Endothelial cell of umbilical vein (primary cell): Measurements from ENCODE around the gene CHMP1A. TPM values are rescaled to one million over a fixed set of nuclear protein-coding genes. Genes with fewer than 3 reads are reported as not detected.

Source experiments
- BruUV-seq: library from RNA; stranded (reverse); fragments of 400-500 nt; replicated peaks from 2 replicates; lab custom pipeline; 2021; lab: Mats Ljungman, UMichigan
- CTCF ChIA-PET: fragments of 300-600, 350-600 bp; sonication (Branson Sonifier 250); formaldehyde crosslinking; loops from one replicate; lab custom pipeline; 2021; ENCODE audit warnings: antibody characterized with exemption, inconsistent platforms; lab: Charles Lee
- POLR2A ChIA-PET: fragments of 300-600, 350-600 bp; sonication (Branson Sonifier 250); formaldehyde crosslinking; loops from one replicate; lab custom pipeline; 2021; ENCODE audit warnings: antibody characterized with exemption, inconsistent platforms; lab: Charles Lee
- DNase-seq: peaks from one replicate; pipeline ENCODE4 v3.0.0-alpha.2; 2011; ENCODE audit warnings: low read depth, low spot score
- FAIRE-seq: peaks from 2 replicates; lab custom pipeline; 2011; peaks lifted over from hg19 to GRCh38; lab: Jason Lieb, UNC
- H2AFZ ChIP-seq: 2 replicates; pipeline ENCODE4 v1.6.0; 2012; ENCODE audit warnings: low read depth, low read length, control low read depth, inconsistent platforms
- H3K27ac ChIP-seq: 2 replicates; pipeline ENCODE4 v1.5.1; 2011; ENCODE audit warnings: low read depth, mild to moderate bottlenecking, control low read depth, low read length, moderate library complexity; ENCODE audit not compliant: insufficient read depth
- H3K27me3 ChIP-seq, 2 experiments: 2 replicates each; pipeline versions ENCODE4 v1.6.0 to v1.6.1; 2011; ENCODE audit warnings: low read length in 2 of 2, mixed read lengths in 1 of 2; ENCODE audit not compliant: control insufficient read depth in 2 of 2, insufficient read depth in 2 of 2
- H3K36me3 ChIP-seq, 2 experiments: 2 replicates in 1 of 2; 3 replicates in 1 of 2; pipeline ENCODE4 v1.5.1; 2011; ENCODE audit warnings: low read length in 2 of 2, mild to moderate bottlenecking in 1 of 2, moderate library complexity in 1 of 2; ENCODE audit not compliant: control insufficient read depth in 2 of 2, insufficient read depth in 2 of 2; ENCODE audit errors: extremely low read depth in 1 of 2
- H3K4me1 ChIP-seq: 3 replicates; pipeline ENCODE4 v1.5.1; 2011; ENCODE audit warnings: mild to moderate bottlenecking, low read length; ENCODE audit not compliant: control insufficient read depth, insufficient read depth; ENCODE audit errors: extremely low read depth
- H3K4me2 ChIP-seq: 2 replicates; pipeline ENCODE4 v1.6.1; 2011; ENCODE audit warnings: low read length, control low read depth, mixed read lengths; ENCODE audit not compliant: insufficient read depth
- H3K4me3 ChIP-seq, 3 experiments: fragments of 200-600 bp in 1 of 3; sonication (generic), shearing (Covaris generic) in 1 of 3; replicated peaks in 1 of 3; 2 replicates each; pipeline ENCODE4 v1.5.1; 2011 to 2016; ENCODE audit warnings: control low read depth in 3 of 3, low read length in 3 of 3, mild to moderate bottlenecking in 2 of 3, inconsistent platforms in 1 of 3, low read depth in 1 of 3, moderate library complexity in 1 of 3; ENCODE audit not compliant: insufficient read depth in 1 of 3
- H3K79me2 ChIP-seq: 2 replicates; pipeline ENCODE4 v1.6.0; 2012; ENCODE audit warnings: low read length, inconsistent platforms; ENCODE audit not compliant: control insufficient read depth, insufficient read depth
- H3K9ac ChIP-seq: replicated peaks from 2 replicates; pipeline ENCODE3; 2011; ENCODE audit warnings: low read length, control low read depth; ENCODE audit not compliant: insufficient read depth; ENCODE audit errors: extremely low read depth
- H3K9me1 ChIP-seq: replicated peaks from 3 replicates; pipeline ENCODE4 v1.6.0; 2011; ENCODE audit warnings: mild to moderate bottlenecking, low read length; ENCODE audit not compliant: control insufficient read depth, insufficient read depth; ENCODE audit errors: extremely low read depth
- H3K9me3 ChIP-seq: replicated peaks from 2 replicates; pipeline ENCODE4 v1.5.1; 2012; ENCODE audit warnings: low read length, inconsistent platforms; ENCODE audit not compliant: control insufficient read depth, insufficient read depth
- H4K20me1 ChIP-seq: replicated peaks from 2 replicates; pipeline ENCODE3; 2011; ENCODE audit warnings: mild to moderate bottlenecking, low read length; ENCODE audit not compliant: control insufficient read depth, insufficient read depth; ENCODE audit errors: extremely low read depth
- EZH2 ChIP-seq: IDR thresholded peaks from 2 replicates; pipeline ENCODE4 v1.6.1; 2012; ENCODE audit warnings: borderline replicate concordance, low read depth, mild to moderate bottlenecking, moderate library complexity, low read length, inconsistent platforms; ENCODE audit not compliant: severe bottlenecking
- GATA2 ChIP-seq: IDR thresholded peaks from 2 replicates; pipeline ENCODE4 v1.7.0; 2011; ENCODE audit warnings: low read depth, mild to moderate bottlenecking, moderate library complexity, mixed read lengths, low read length; ENCODE audit not compliant: insufficient read length, insufficient read depth
- JUN ChIP-seq: IDR thresholded peaks from 2 replicates; pipeline ENCODE4 v1.6.1; 2011; ENCODE audit warnings: borderline replicate concordance, low read depth; ENCODE audit not compliant: insufficient read length, insufficient read depth
- MYC ChIP-seq: IDR thresholded peaks from one replicate; pipeline ENCODE4 v1.6.1; 2011; ENCODE audit warnings: mild to moderate bottlenecking, low read depth, low read length
- POLR2AphosphoS5 ChIP-seq: IDR thresholded peaks from 2 replicates; pipeline ENCODE4 v1.6.1; 2012; ENCODE audit warnings: low read depth, mild to moderate bottlenecking, control low read depth, low read length, moderate library complexity; ENCODE audit not compliant: insufficient read depth
- dilution Hi-C: fragments of 300-500 bp; cut with MboI; formaldehyde crosslinking; loops from one replicate; pipeline ENCODE4 v1.15.0; 2019; ENCODE audit warnings: low sequenced_read_pairs; ENCODE audit not compliant: extremely low pct_ligation_motif_present
- intact Hi-C: fragments of 100-400 bp; cut with micrococcal nuclease; formaldehyde crosslinking; loops from one replicate; pipeline ENCODE4 v1.10.0; 2022
- polyA plus RNA-seq, 4 experiments: library from polyadenylated mRNA; depleted of rRNA in 3 of 4; stranded (reverse) in 3 of 4; unstranded in 1 of 4; fragments of >200 nt; gene quantifications; 2 replicates each; pipeline versions ENCODE4 v1.2.1 to v1.2.3, GENCODE V29; 2011 to 2012; ENCODE audit warnings: missing spikeins in 1 of 4
- total RNA-seq: library from RNA; stranded (reverse); gene quantifications from 2 replicates; pipeline ENCODE4 v1.2.3, GENCODE V29; 2021
- TF ChIP-seq, protein P1 (sequence below), 2 donors: IDR thresholded peaks; 1 replicate in 1 of 2; 2 replicates in 1 of 2; pipeline ENCODE4 v1.5.1; 2011; ENCODE audit warnings: low read length in 2 of 2, mild to moderate bottlenecking in 2 of 2, moderate library complexity in 2 of 2, control low read depth in 1 of 2, inconsistent platforms in 1 of 2, low read depth in 1 of 2; ENCODE audit not compliant: insufficient read depth in 1 of 2; ENCODE audit errors: extremely low read depth in 1 of 2
- TF ChIP-seq, protein P2 (sequence below): IDR thresholded peaks from 2 replicates; pipeline ENCODE4 v1.6.1; 2011; ENCODE audit not compliant: insufficient read depth, insufficient read length

The CHMP1A gene
- total and polyA plus RNA-seq, 2 donors (not counting 3 experiments of a cell fraction or from before 2014, with no cell fraction given): 83.9 to 101 TPM

DNA sequence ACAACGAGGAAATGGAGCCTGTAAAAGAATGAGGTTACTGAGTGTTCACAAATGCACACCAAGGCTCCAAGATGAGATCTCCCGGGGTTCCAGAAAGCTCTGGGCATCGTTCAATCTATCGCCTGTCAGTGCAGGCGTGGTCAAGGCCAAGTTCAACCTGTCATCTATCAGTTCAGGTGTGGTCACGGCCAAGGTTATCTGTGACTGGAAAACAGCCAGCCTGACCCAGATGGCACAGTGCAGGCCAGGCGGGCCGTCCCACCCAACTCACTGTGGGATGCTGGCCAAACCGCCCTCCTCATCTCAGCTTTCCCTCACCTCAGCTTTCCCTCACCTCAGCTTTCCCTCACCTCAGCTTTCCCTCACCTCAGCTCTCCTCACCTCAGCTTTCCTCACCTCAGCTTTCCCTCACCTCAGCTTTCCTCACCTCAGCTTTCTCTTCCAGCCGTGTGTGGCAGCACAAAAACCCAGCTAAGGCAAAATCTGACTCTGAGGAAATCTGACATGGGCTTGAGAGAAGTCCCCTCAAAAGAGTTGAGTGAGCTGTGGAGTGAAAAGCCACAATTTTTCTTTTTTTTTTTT is 2.4 kb downstream of the CHMP1A start:
- ChIA-PET POLR2A (no interaction called here), CTCF (interaction anchor here (1.3 to 1.8 kb wide), 2 partner anchors 40 to 45 kb away, joined by 5 to 8 read pairs; no protein-coding TSS in a partner anchor)
- no TSS peak for BruUV-seq
- no peak overlapping the region for H3K4me3 ChIP-seq
- dilution Hi-C loops: no loop called here
- H3K9me3 ChIP-seq: no peaks in the 10 kb centered on the region
- intact Hi-C loops: no loop called here
- H3K27me3 ChIP-seq: no peaks in the 10 kb centered on the region
- peaks cover 39% of the 10 kb centered on the region for H3K79me2 ChIP-seq
- H3K36me3 ChIP-seq: peaks cover 0 to 13% of the 10 kb centered on the region in 2 experiments
- no peaks in the 10 kb centered on the region for H3K9me1 ChIP-seq
- H3K4me1 ChIP-seq: peaks cover 13% of the 10 kb centered on the region
- H3K27ac ChIP-seq: no peak overlapping the region
- H4K20me1 ChIP-seq: no peaks in the 10 kb centered on the region
- no peak for FAIRE-seq
- TF ChIP-seq, protein P1, sequence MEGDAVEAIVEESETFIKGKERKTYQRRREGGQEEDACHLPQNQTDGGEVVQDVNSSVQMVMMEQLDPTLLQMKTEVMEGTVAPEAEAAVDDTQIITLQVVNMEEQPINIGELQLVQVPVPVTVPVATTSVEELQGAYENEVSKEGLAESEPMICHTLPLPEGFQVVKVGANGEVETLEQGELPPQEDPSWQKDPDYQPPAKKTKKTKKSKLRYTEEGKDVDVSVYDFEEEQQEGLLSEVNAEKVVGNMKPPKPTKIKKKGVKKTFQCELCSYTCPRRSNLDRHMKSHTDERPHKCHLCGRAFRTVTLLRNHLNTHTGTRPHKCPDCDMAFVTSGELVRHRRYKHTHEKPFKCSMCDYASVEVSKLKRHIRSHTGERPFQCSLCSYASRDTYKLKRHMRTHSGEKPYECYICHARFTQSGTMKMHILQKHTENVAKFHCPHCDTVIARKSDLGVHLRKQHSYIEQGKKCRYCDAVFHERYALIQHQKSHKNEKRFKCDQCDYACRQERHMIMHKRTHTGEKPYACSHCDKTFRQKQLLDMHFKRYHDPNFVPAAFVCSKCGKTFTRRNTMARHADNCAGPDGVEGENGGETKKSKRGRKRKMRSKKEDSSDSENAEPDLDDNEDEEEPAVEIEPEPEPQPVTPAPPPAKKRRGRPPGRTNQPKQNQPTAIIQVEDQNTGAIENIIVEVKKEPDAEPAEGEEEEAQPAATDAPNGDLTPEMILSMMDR (IDR thresholded peaks at IDR 0.05; ENCODE audit: extremely low read depth in 1 of 2, insufficient read depth in 1 of 2, low read depth in 1 of 2, low read length in 2 of 2): no peak
- no peak for TF ChIP-seq EZH2
- TF ChIP-seq, protein P2, sequence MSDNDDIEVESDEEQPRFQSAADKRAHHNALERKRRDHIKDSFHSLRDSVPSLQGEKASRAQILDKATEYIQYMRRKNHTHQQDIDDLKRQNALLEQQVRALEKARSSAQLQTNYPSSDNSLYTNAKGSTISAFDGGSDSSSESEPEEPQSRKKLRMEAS: no peak
- TF ChIP-seq GATA2: no peak
- TF ChIP-seq JUN: no peak
- no peak for TF ChIP-seq MYC
- no peak for TF ChIP-seq POLR2AphosphoS5
- no peak overlapping the region for H2AFZ ChIP-seq
- H3K9ac ChIP-seq: no peak overlapping the region
- no peak for DNase-seq
- H3K4me2 ChIP-seq: no peak overlapping the region
